OCI-LY7 (cell line): ENCODE data around the gene RASA2.

Source experiments
- EZH2phosphoT487 ChIP-seq: fragments of 200-600 bp; sonication (generic); IDR thresholded peaks from 2 replicates; pipeline ENCODE4 v1.6.1; 2018; ENCODE audit warnings: low read depth, borderline replicate concordance, mild to moderate bottlenecking, mixed run types, antibody characterized with exemption, low read length, moderate library complexity, mixed read lengths
- TF ChIP-seq, protein P1 (sequence below): fragments of 200-600 bp; sonication (generic); conservative IDR thresholded peaks from 2 replicates; pipeline ENCODE4 v1.5.1; 2014; ENCODE audit warnings: mild to moderate bottlenecking, antibody characterized with exemption, low read length, moderate library complexity, mixed read lengths

DNA sequence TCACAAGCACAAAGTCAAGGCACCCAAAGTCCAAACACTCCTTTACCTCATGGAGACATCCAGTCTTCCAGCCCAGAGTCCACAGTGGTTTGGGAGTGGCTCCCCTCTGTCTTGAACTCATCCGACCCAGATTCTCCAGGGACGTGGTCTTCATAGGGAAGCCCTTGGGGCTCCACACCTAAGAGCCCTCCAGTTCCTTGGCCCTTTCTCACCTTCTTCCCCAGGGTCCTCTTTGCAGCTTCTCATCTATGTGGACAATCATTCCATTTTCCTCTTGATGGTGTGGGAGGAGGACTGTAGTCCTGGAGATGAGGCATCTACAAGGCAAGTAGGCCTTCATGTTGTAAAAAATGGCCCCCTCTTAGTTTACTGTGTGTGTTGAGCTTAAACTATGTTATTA is 164.0 kb downstream of the RASA2 start:
- TF ChIP-seq, protein P1, sequence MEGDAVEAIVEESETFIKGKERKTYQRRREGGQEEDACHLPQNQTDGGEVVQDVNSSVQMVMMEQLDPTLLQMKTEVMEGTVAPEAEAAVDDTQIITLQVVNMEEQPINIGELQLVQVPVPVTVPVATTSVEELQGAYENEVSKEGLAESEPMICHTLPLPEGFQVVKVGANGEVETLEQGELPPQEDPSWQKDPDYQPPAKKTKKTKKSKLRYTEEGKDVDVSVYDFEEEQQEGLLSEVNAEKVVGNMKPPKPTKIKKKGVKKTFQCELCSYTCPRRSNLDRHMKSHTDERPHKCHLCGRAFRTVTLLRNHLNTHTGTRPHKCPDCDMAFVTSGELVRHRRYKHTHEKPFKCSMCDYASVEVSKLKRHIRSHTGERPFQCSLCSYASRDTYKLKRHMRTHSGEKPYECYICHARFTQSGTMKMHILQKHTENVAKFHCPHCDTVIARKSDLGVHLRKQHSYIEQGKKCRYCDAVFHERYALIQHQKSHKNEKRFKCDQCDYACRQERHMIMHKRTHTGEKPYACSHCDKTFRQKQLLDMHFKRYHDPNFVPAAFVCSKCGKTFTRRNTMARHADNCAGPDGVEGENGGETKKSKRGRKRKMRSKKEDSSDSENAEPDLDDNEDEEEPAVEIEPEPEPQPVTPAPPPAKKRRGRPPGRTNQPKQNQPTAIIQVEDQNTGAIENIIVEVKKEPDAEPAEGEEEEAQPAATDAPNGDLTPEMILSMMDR: no peak
- no peak for TF ChIP-seq EZH2phosphoT487
